Trophoblast cell (in vitro differentiated cells and primary cell): ENCODE measurements around the gene ANO2.

ENCODE experiments used
- DNase-seq, 2 donors: peaks; one replicate each; pipeline ENCODE4 v3.0.0-alpha.2; 2016
- H2AFZ ChIP-seq: 2 replicates; pipeline ENCODE4 v1.6.1; 2013; ENCODE audit warnings: low read length, moderate library complexity, mild to moderate bottlenecking; ENCODE audit not compliant: insufficient read depth, poor library complexity
- H2AK5ac ChIP-seq: 2 replicates; pipeline ENCODE4 v1.6.1; 2013; ENCODE audit warnings: mild to moderate bottlenecking, low read length
- H2BK120ac ChIP-seq: 2 replicates; pipeline ENCODE4 v1.6.1; 2013; ENCODE audit warnings: low read length, mild to moderate bottlenecking, moderate library complexity; ENCODE audit not compliant: insufficient read depth, poor library complexity
- H2BK12ac ChIP-seq: 2 replicates; pipeline ENCODE4 v1.6.1; 2013; ENCODE audit warnings: mild to moderate bottlenecking, low read length, moderate library complexity
- H2BK5ac ChIP-seq: 2 replicates; pipeline ENCODE4 v1.6.1; 2013; ENCODE audit warnings: low read length, low read depth, moderate library complexity, mild to moderate bottlenecking; ENCODE audit not compliant: poor library complexity
- H3K14ac ChIP-seq: 2 replicates; pipeline ENCODE4 v1.6.1; 2013; ENCODE audit warnings: mild to moderate bottlenecking, low read length
- H3K18ac ChIP-seq: 2 replicates; pipeline ENCODE4 v1.6.1; 2013; ENCODE audit warnings: mild to moderate bottlenecking, low read length
- H3K23ac ChIP-seq: 2 replicates; pipeline ENCODE4 v1.6.1; 2013; ENCODE audit warnings: low read length
- H3K27ac ChIP-seq: 2 replicates; pipeline ENCODE4 v1.5.1; 2013; ENCODE audit warnings: low read depth, mild to moderate bottlenecking, inconsistent platforms, low read length, moderate library complexity
- H3K27me3 ChIP-seq: 2 replicates; pipeline ENCODE4 v1.6.1; 2013; ENCODE audit warnings: inconsistent platforms, mild to moderate bottlenecking, low read length, moderate library complexity; ENCODE audit not compliant: insufficient read depth
- H3K36me3 ChIP-seq, 2 experiments: 1 replicate in 1 of 2; 2 replicates in 1 of 2; pipeline ENCODE4 v1.6.1; 2013; ENCODE audit warnings: low read length in 2 of 2, mild to moderate bottlenecking in 2 of 2, moderate library complexity in 1 of 2; ENCODE audit not compliant: insufficient read depth in 2 of 2, control insufficient read depth in 1 of 2
- H3K4ac ChIP-seq: 2 replicates; pipeline ENCODE4 v1.6.1; 2013; ENCODE audit warnings: low read depth, mild to moderate bottlenecking, low read length, moderate library complexity
- H3K4me1 ChIP-seq, 2 experiments: 1 replicate in 1 of 2; 2 replicates in 1 of 2; pipeline ENCODE4 v1.6.1; 2013; ENCODE audit warnings: low read length in 2 of 2, mild to moderate bottlenecking in 2 of 2, moderate library complexity in 1 of 2; ENCODE audit not compliant: insufficient read depth in 2 of 2, control insufficient read depth in 1 of 2
- H3K4me2 ChIP-seq: 2 replicates; pipeline ENCODE4 v1.6.1; 2013; ENCODE audit warnings: inconsistent platforms, mild to moderate bottlenecking, low read length, moderate library complexity
- H3K4me3 ChIP-seq: 2 replicates; pipeline ENCODE4 v1.5.1; 2013; ENCODE audit warnings: mild to moderate bottlenecking, low read depth, low read length, inconsistent platforms
- H3K79me1 ChIP-seq: one replicate; pipeline ENCODE4 v1.6.1; 2013; ENCODE audit warnings: low read length
- H3K79me2 ChIP-seq: 2 replicates; pipeline ENCODE4 v1.6.1; 2013; ENCODE audit warnings: low read length, mild to moderate bottlenecking; ENCODE audit not compliant: control insufficient read depth, insufficient read depth, poor library complexity
- H3K9ac ChIP-seq: 2 replicates; pipeline ENCODE4 v1.6.1; 2013; ENCODE audit warnings: mild to moderate bottlenecking, low read length
- H3K9me3 ChIP-seq: 2 replicates; pipeline ENCODE4 v1.6.1; 2013; ENCODE audit warnings: low read depth, mild to moderate bottlenecking, control low read depth, inconsistent platforms, low read length; ENCODE audit not compliant: insufficient read depth
- H4K12ac ChIP-seq: 2 replicates; pipeline ENCODE4 v1.6.1; 2013; ENCODE audit warnings: low read depth, mild to moderate bottlenecking, low read length, moderate library complexity
- H4K8ac ChIP-seq: 2 replicates; pipeline ENCODE4 v1.6.1; 2013; ENCODE audit warnings: low read depth, mild to moderate bottlenecking, low read length, moderate library complexity
- H4K91ac ChIP-seq: one replicate; pipeline ENCODE4 v1.6.1; 2013; ENCODE audit warnings: low read depth, mild to moderate bottlenecking, low read length, moderate library complexity
- WGBS: extraction: QIAGEN DNeasy Blood & Tissue Kit; methylation state at CpG from one replicate; pipeline ENCODE4 v1.1.7; 2013; ENCODE audit warnings: missing lambda C conversion rate; ENCODE audit not compliant: insufficient read length, insufficient coverage; ENCODE audit errors: extremely low coverage; 5-methylcytosine and 5-hydroxymethylcytosine counted together

ANO2 gene

GRCh38 chr12:5972387-5972786, 27.3 kb upstream of the ANO2 start:
- H3K79me1 ChIP-seq: no peaks in the 10 kb centered on the region

GRCh38 chr12:5971194-5971850, 26.3 kb upstream of the ANO2 start:
- H3K18ac ChIP-seq: no peak overlapping the region
- no peak overlapping the region for H3K14ac ChIP-seq
- no peak overlapping the region for H4K12ac ChIP-seq
- no peak overlapping the region for H3K4me3 ChIP-seq
- no peak overlapping the region for H2AK5ac ChIP-seq
- no peak overlapping the region for H3K27ac ChIP-seq
- no peak overlapping the region for H2AFZ ChIP-seq
- no peak overlapping the region for H2BK120ac ChIP-seq
- no peaks in the 10 kb centered on the region for H3K27me3 ChIP-seq
- H4K91ac ChIP-seq: no peak overlapping the region
- H2BK12ac ChIP-seq: no peak overlapping the region
- no peaks in the 10 kb centered on the region for H3K79me1 ChIP-seq
- WGBS: no CpG with 5 or more reads among the region's 10 CpGs
- H3K9ac ChIP-seq: no peak overlapping the region
- no peak overlapping the region for H2BK5ac ChIP-seq
- no peaks in the 10 kb centered on the region for H3K79me2 ChIP-seq
- no peak overlapping the region for H3K23ac ChIP-seq
- no peak overlapping the region for H3K4me2 ChIP-seq
- no peak overlapping the region for H4K8ac ChIP-seq
- H3K4ac ChIP-seq: no peak overlapping the region
- DNase-seq: no peak
- H3K9me3 ChIP-seq: peaks cover 1% of the 10 kb centered on the region
- peaks cover 2 to 3% of the 10 kb centered on the region in 2 experiments for H3K4me1 ChIP-seq
- no peaks in the 10 kb centered on the region for H3K36me3 ChIP-seq

More at GRCh38 chr12:5972387-5972786, 27.3 kb upstream of the ANO2 start:
- no peak overlapping the region for H2BK120ac ChIP-seq
- H2BK12ac ChIP-seq: no peak overlapping the region
- H3K9ac ChIP-seq: no peak overlapping the region
- H3K18ac ChIP-seq: no peak overlapping the region
- no peak overlapping the region for H2BK5ac ChIP-seq
- no peak overlapping the region for H3K27ac ChIP-seq
- no peak overlapping the region for H3K14ac ChIP-seq
- no peaks in the 10 kb centered on the region for H3K36me3 ChIP-seq
- no peaks in the 10 kb centered on the region for H3K9me3 ChIP-seq
- H3K23ac ChIP-seq: no peak overlapping the region
- H4K8ac ChIP-seq: no peak overlapping the region
- H2AK5ac ChIP-seq: no peak overlapping the region
- no peaks in the 10 kb centered on the region for H3K79me2 ChIP-seq
- H3K4me1 ChIP-seq: peaks cover 2 to 3% of the 10 kb centered on the region in 2 experiments
- no peak overlapping the region for H3K4me3 ChIP-seq
- H3K27me3 ChIP-seq: no peaks in the 10 kb centered on the region
- H4K12ac ChIP-seq: no peak overlapping the region
- DNase-seq: no peak
- H2AFZ ChIP-seq: no peak overlapping the region
- no peak overlapping the region for H3K4ac ChIP-seq
- H3K4me2 ChIP-seq: no peak overlapping the region
- no CpG with 5 or more reads among the region's 8 CpGs for WGBS
- no peak overlapping the region for H4K91ac ChIP-seq

GRCh38 chr12:5969974-5970690, 25.1 kb upstream of the ANO2 start:
- DNase-seq: peak in 1 of 2 donors; percentile 22
- Histone ChIP-seq H4K91ac (no peak overlapping the region), H2BK5ac (no peak overlapping the region), H3K9ac (no peak overlapping the region), H2BK12ac (no peak overlapping the region), H3K9me3 (peaks cover 1% of the 10 kb centered on the region), H3K27ac (no peak overlapping the region), H2AK5ac (no peak overlapping the region), H3K23ac (no peak overlapping the region), H2BK120ac (no peak overlapping the region), H3K79me1 (no peaks in the 10 kb centered on the region), H3K4me1 (peaks cover 2 to 3% of the 10 kb centered on the region in 2 experiments), H4K8ac (no peak overlapping the region), H3K18ac (no peak overlapping the region), H3K79me2 (no peaks in the 10 kb centered on the region), H3K4me3 (no peak overlapping the region), H3K36me3 (no peaks in the 10 kb centered on the region), H4K12ac (no peak overlapping the region), H2AFZ (no peak overlapping the region), H3K27me3 (no peaks in the 10 kb centered on the region), H3K14ac (no peak overlapping the region), H3K4ac (no peak overlapping the region), H3K4me2 (no peak overlapping the region)
- WGBS: no CpG with 5 or more reads among the region's 5 CpGs

- H4K91ac ChIP-seq: no peak overlapping the region
- no peak overlapping the region for H4K8ac ChIP-seq
- no peak overlapping the region for H2AK5ac ChIP-seq
- no peak for DNase-seq
- no peak overlapping the region for H3K23ac ChIP-seq
- H3K79me2 ChIP-seq: no peaks in the 10 kb centered on the region
- no peak overlapping the region for H3K4ac ChIP-seq
- no peak overlapping the region for H3K18ac ChIP-seq
- H2BK5ac ChIP-seq: no peak overlapping the region
- peaks cover 1% of the 10 kb centered on the region for H3K9me3 ChIP-seq
- no peak overlapping the region for H3K4me3 ChIP-seq
- no peak overlapping the region for H2AFZ ChIP-seq
- no peak overlapping the region for H4K12ac ChIP-seq
- H3K4me2 ChIP-seq: no peak overlapping the region
- H3K27ac ChIP-seq: no peak overlapping the region
- peaks cover 2 to 3% of the 10 kb centered on the region in 2 experiments for H3K4me1 ChIP-seq
- no peak overlapping the region for H2BK12ac ChIP-seq
- no peaks in the 10 kb centered on the region for H3K36me3 ChIP-seq
- H3K14ac ChIP-seq: no peak overlapping the region
- H2BK120ac ChIP-seq: no peak overlapping the region
- H3K9ac ChIP-seq: no peak overlapping the region
- no CpG with 5 or more reads among the region's 17 CpGs for WGBS
- no peaks in the 10 kb centered on the region for H3K79me1 ChIP-seq
- H3K27me3 ChIP-seq: no peaks in the 10 kb centered on the region
Observed at GRCh38 chr12:5969156-5969973, 24.3 kb upstream of the ANO2 start.
